ENCODE results near the gene IL37.
"Not testable (repeated sequence)": the region's sequence is repeated elsewhere in the genome, so short reads cannot be mapped to it uniquely, and the experiment has no call there.

The IL37 gene

DNA sequence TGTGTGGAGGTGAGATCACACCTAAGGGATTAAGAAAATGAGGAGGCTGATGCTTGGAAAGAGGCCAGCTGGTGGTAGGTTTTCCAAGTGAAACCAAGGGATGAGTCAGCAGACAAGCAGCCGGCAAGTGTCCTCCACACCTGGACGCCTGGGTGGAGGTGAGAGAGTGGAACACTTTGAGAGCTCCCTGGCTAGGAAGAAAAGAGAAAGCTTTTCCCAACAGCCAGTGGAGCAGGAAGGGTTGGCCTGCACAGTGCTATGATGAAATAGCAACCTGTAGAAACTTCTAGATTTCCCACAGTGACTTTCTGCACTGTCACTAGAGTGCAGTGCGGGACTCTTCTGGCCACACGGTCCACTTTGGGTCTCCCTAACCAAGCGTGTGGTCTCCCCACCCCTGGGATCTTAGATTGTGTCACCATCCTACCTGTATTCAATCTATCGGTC is 19.6 kb upstream of the IL37 start:
- no peak for DNase-seq

DNA sequence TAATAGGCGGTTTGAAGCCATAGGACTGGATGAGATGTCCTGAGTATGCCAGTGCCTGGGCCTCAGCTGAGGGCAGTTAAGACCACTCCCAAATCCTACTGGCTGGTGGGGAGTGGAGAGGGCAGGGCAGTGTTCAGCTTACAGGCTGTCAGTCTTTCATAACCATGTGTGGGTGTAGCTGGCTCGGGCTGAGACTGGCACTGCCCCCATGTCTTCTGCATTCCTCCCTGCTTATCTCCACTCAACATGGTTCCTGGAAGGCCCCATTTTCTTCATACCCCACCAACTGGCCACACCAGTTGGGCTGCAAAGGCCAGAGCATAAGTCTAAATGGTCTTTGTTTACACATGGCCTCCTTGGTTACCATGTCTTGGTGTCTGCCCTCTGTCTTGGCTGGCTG is 17.2 kb upstream of the IL37 start:
- DNase-seq: no peak

DNA sequence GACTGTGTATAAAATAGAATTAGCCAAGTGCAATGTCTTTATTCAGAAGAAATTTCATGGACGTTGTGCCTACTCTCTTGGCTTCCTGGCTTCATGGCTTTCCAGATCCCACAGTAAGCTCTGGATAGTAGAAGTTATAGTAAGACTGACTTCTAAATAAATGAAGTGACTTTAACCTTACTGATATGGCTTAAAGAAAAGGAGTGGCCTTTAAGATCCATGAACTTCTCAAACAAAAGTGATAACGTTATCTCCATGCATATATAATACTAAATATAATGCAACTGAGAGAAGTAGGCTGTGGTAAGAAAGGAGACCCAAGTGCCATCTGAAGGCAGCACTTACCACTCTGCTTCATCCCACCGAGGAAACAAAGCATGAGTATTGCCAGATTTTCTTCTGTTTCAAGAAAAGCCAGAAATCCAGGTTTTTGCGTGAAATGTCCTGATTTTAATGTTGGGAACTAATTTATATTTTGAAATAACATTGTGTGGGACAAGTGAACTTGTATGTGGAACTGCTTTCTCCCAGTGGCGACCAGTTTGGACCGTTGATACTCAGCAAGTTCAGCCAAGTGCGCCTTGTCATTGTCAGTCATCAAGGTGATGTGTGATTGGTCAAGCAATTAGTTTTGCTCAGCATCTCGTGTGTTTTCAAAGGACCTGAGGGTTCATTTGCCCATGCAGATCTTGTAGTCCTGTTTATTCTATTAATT is 13.9 kb upstream of the IL37 start:
- DNase-seq: no peak

DNA sequence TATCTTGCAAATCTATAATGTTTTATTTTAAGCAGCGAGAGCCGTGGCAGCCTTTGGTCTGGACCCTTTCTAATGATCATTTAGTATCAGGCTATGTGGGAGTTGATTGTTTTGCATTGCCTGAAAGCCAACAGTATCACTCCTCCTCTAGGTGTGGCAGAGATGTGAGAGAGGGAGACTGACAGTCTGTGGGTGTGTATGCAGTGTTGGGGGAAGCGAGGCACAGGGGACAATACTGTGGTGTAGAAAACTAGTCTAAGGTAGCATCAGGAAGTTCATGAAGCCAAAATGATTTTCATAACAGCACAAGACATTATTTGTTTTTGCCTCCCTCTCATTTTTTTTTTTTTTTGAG is 13.4 kb upstream of the IL37 start:
- no peak for DNase-seq

DNA sequence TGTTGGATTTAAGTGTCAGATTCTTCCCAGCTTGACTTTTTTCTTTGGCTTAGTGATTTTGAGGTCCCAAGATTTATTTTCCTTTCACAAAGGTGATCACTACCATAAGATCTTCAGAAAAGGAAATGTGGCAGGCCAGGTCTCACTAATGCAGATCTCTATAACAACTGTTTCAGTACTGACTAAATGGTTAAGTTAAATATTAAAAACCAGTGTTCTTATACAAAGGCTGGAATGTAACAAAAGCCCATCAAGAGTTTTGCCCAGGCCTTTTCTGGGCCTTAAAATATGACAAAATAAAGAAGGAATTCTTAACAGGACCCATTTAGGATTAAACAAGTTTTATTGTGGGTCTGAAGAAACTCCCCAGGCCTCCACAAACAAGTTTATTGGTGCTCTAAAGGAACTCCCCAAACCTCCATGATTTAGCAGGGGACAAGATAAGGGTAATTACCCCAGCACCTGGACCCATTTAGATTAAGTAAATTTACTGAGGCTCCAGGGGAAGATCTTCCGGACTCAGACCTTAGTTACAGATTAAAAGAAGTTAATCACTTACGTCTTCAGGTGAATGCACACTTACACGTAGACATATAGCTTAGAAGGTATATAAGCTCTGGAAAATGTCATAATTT is 9.4 kb upstream of the IL37 start:
- not testable (repeated sequence) for DNase-seq

GRCh38 chr2:112902816-112903215 is 8.1 kb upstream of the IL37 start:
- no peak for DNase-seq

- DNase-seq: no peak
Observed at GRCh38 chr2:112904883-112905282, 6.1 kb upstream of the IL37 start.

DNA sequence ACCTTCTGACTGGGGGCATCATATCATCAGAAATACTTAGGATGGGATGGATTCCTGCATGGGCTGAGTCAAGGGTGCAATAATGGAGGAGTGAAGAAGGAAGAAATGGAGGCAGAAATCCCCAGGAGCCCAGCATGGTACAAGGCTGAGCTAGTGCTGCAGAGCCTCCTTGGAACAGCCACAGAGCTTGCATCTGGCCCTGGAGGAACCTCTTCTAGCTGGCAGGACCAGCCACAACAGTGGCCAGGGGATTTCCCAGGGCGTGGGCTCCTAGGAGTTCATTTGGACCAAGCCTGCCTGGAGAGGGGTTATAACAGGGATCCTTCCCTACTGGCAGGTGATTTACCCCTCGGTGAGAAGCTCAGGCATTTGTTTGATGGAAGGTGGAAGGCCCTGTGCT is 4.7 kb upstream of the IL37 start:
- no peak for DNase-seq

- DNase-seq: no peak
Observed at GRCh38 chr2:112907001-112907949, 3.7 kb upstream of the IL37 start.

DNA sequence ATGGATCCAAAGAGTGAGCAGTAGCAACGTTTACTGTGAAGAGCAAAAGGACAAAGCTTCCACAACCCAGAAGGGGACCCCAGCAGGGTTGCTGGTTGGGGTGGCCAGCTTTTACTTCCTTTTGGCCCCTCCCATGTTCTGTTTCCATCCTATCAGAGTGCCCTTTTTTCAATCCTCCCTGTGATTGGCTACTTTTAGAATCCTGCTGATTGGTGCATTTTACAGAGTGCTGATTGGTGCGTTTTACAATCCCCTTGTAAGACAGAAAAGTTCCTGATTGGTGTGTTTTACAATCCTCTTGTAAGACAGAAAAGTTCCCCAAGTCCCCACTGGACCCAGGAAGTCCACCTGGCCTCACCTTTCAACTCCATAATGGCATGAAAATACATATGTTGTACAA is 2.4 kb upstream of the IL37 start:
- not testable (repeated sequence) for DNase-seq

DNA sequence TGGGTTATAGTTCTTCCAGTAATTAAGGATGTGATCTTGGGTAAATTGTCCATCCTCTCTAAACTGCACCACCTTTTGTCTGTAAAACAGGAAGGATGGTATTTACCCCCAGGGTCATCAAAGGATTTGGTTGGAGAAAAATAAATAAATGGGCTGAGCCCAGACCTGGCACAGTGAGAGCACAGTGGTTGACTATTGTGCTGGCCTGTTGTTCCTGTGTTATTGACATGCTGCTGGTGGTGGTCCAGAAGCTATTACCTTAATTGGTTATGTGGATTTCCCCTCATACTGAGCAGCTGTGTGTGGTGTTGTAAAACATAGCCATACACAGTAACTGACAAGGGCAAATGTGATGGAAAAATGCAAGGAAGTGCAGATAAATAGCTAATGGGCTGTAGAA is 746 bp upstream of the IL37 start:
- DNase-seq: no peak

DNA sequence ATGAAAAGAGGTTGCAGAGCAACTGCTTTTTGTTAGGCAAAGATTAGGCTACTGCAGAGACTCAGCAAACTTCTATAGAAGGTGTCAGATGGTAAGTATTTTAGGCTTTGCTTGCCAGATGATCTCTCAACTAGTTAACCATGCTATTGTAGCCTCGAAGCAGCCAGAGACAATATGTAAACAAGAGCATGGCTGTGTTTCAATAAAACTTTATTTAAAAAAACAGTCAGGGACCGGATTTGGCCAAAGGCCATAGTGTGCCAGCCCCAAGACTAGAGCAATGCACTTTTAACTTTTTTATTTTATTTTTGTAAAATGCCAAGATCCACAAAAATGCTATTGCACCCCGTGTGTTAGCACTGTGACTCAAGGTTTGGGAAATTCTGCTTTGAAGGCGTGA is 1.4 kb downstream of the IL37 start:
- no peak for DNase-seq

DNA sequence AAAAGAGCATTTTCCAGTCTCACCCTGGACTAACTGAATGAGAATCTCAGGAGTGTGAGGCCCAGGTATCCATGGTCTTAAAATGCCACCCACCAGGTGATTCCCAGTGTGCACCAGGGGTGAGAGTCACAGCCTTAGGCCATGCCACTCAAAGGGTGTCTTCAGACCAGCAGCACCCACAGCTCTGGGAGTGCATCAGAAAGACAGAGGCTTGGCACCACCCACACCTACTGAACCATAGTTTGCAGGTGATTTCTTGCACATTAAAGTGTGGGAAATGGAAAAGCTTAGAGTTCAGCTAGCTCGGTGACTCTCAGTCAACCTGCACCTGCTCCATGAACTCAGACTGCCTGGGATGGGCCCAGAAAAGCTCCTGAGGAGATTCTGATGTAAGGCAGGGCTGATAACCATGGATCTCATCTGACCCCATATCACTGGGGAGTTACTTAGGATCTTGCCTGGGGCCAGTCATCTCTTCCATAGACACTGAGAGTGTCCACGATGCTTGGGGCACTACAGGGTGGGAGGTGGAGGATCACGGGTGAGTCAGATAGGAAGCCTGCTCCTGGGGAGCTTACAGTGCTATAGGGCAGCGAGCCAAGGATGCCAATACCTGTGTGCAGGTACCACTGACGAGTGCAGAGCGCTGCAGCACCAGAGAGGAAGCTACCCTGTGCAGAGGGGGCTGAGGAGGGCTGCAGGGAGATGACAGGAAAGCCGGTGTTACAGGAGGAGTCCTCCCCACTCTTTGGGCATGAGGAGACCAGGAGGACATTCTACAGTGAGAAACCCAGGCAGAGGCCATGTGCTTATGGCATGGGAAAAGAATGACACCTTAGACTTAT is 4.6 kb downstream of the IL37 start:
- no peak for DNase-seq

DNA sequence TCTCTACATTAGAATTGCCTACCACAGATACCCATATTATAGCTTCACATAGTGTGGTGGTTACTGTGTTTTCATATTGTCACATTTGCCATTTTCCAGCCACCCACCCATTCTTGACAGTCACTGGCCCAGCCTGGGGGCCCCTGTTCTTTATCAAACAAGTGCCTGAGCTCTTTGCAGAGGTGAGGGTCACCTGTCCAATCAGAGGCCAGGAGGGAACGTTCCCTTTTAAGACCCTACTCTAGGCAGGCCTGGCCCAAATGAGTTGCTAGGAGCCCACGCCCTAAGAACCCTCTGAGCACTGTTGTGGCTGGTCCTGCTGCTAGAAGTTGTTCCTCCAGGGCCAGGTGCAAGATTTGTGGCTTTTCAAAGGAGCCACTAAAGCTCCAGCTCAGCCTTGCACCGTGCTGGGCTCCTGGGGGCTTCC is 5.2 kb downstream of the IL37 start:
- no peak for DNase-seq

GRCh38 chr2:112916625-112917247 is 5.8 kb downstream of the IL37 start:
- no peak for DNase-seq

DNA sequence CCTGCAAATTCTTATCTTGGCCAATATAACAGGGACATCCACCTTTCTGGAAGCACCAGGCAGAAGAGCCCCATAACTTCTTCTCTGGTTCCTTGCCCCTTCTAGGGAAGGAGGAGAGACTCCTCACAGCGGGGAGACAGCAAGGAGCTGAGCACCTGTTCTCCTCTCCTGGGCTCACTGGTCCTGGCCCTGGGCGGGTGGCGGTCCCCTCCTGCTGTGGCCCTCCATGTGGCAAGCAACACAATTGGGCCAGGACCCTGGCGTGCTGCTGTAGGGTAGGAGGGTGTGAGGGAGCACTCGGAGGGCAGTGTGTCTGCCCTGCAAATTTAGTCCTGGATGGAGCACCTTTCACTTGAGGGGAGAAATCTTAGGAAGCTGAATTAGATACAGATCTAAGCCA is 6.9 kb downstream of the IL37 start:
- DNase-seq: no peak

- no peak for DNase-seq
Observed at GRCh38 chr2:112918256-112918655, 7.3 kb downstream of the IL37 start.

DNA sequence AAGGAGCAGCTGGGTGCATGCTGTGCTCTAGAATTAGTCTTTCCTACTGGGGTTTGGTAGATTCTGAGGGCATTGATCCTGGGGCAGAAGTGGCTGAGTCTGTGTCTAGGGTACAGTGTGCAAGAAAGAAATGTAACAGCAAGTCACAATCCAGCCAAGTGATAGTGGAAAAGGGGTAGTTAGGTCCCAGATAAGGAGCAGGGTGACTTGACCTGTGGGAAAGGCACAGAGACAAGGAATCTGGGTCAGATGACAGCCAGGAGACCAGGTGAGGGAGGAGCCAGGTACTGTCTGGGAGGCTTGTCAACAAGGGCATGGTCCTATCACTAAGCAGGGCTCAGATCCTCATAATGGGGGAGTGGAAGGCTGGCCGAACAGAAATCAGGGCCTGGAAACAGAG is 8.1 kb downstream of the IL37 start:
- no peak for DNase-seq

DNA sequence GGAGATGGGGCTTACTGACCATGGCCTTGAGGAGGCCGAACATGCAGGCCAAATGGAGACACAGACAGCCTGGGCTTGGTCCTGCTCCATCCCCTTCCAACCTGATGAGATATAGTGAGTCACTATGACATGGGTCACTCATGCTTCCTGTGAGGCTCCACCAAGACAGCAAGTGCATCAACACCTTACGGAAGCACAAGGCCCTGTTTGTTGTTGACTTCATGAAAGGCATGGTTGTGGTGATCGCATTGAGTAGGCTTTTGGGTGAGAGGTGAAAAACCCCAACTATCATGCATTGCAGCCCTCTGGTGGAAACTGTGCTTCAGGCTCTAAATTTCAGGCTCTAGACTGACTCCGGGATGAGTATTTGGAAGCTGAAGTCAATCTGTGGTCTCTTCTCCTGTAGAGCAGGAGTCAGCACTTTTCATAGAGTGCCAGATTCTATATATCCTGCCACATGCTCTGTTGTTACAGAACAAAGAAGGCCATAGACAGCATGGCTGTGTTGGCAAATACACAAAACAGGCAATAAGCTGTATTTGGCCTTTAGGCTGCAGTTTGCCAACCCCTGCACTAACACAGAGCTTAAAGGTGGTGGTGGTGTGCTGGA is 10.1 kb downstream of the IL37 start:
- no peak for DNase-seq

- no peak for DNase-seq
Observed at GRCh38 chr2:112921982-112922381, 11.0 kb downstream of the IL37 start.

DNA sequence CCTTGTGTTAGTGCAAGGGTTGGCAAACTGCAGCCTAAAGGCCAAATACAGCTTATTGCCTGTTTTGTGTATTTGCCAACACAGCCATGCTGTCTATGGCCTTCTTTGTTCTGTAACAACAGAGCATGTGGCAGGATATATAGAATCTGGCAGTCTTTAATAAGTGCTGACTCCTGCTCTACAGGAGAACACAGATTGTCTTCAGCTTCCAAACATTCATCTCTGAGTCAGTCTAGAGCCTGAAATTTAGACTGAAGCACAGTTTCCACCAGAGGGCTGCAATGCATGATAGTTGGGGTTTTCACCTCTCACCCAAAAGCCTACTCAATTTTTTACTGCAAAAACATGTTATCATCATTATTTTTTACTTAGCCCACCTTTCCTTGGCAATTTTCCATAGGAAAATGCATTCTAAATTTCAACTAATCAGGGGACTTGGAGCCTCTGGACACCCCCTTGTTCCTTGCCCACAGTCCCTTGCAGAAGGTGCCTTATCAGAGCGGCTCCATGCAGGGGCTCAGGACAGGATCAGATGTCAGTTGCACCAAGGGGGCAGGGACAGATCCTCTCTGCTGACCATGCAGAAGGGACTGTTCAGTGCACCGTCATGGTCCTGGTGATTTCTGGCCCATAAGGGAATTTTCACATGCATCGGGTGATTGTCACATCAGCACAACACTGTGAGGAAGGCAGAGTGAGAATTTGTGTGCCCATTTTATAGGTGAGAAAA is 12.4 kb downstream of the IL37 start:
- DNase-seq: no peak

Data from NCI-H345 (cell line).